ENCODE data around the gene ERC1.
"Not testable (repeated sequence)": the region's sequence is repeated elsewhere in the genome, so short reads cannot be mapped to it uniquely, and the experiment has no call there.

ERC1 gene

GRCh38 chr12:1132311-1132710 lies 141.3 kb downstream of the ERC1 start:
- DNase-seq = no peak

GRCh38 chr12:1138691-1139090 lies 147.7 kb downstream of the ERC1 start:
- no peak for DNase-seq

GRCh38 chr12:1146758-1147157 lies 155.7 kb downstream of the ERC1 start:
- not testable (repeated sequence) for DNase-seq

- DNase-seq = no peak
Measured at GRCh38 chr12:1147821-1148220, 156.8 kb downstream of the ERC1 start.

- DNase-seq = no peak
Measured at GRCh38 chr12:1157046-1157445, 166.0 kb downstream of the ERC1 start.

- no peak for DNase-seq
Measured at GRCh38 chr12:1161197-1161596, 170.2 kb downstream of the ERC1 start.

GRCh38 chr12:1162081-1162760 lies 171.2 kb downstream of the ERC1 start:
- DNase-seq = no peak

- no peak for DNase-seq
Measured at GRCh38 chr12:1167784-1168183, 176.8 kb downstream of the ERC1 start.

- DNase-seq = no peak
Measured at GRCh38 chr12:1170411-1170810, 179.4 kb downstream of the ERC1 start.

GRCh38 chr12:1171657-1172408 lies 180.8 kb downstream of the ERC1 start:
- no peak for DNase-seq

- no peak for DNase-seq
Measured at GRCh38 chr12:1173781-1174617, 183.0 kb downstream of the ERC1 start.

- no peak for DNase-seq
Measured at GRCh38 chr12:1174659-1175058, 183.6 kb downstream of the ERC1 start.

GRCh38 chr12:1176191-1176590 lies 185.2 kb downstream of the ERC1 start:
- DNase-seq = no peak

- no peak for DNase-seq
Measured at GRCh38 chr12:1179128-1179527, 188.1 kb downstream of the ERC1 start.

GRCh38 chr12:1182069-1182468 lies 191.0 kb downstream of the ERC1 start:
- DNase-seq = no peak

GRCh38 chr12:1184402-1184801 lies 193.4 kb downstream of the ERC1 start:
- no peak for DNase-seq

GRCh38 chr12:1185460-1186182 lies 194.6 kb downstream of the ERC1 start:
- no peak for DNase-seq

GRCh38 chr12:1186298-1186697 lies 195.3 kb downstream of the ERC1 start:
- no peak for DNase-seq

GRCh38 chr12:1188016-1188415 lies 197.0 kb downstream of the ERC1 start:
- no peak for DNase-seq

- DNase-seq = no peak
Measured at GRCh38 chr12:1189163-1189562, 198.1 kb downstream of the ERC1 start.

- no peak for DNase-seq
Measured at GRCh38 chr12:1195513-1195912, 204.5 kb downstream of the ERC1 start.

- DNase-seq = no peak
Measured at GRCh38 chr12:1197264-1198018, 206.4 kb downstream of the ERC1 start.

Data from CD4-positive, alpha-beta T cell treated with Interleukin-17A for 4 hours (primary cell).